ENCODE results near the gene SLC19A2. TPM values are rescaled to one million over a fixed set of nuclear protein-coding genes. Genes with fewer than 3 reads are reported as not detected.

SLC19A2 gene
- total RNA-seq, 1 experiment from 2014 or later, result 12.8 TPM

- Mint-ChIP-seq H3K36me3 (ENCODE audit: insufficient read depth in 1 of 3, low read depth in 3 of 3) (no peaks in the 10 kb centered on the region), H3K27ac (no peak overlapping the region), H3K9me3 (no peaks in the 10 kb centered on the region), H3K4me3 (no peak overlapping the region), H3K4me1 (peaks cover 0 to 7% of the 10 kb centered on the region in 2 experiments; a peak in 1 of 4 replicates), H3K27me3 (ENCODE audit: low read depth) (no peaks in the 10 kb centered on the region)
- H3K27ac ChIP-seq (ENCODE audit: insufficient read length, low read depth, low read length), result no peak overlapping the region
- H4K20me1 ChIP-seq (ENCODE audit: control insufficient read depth, insufficient read depth, insufficient read length), result no peaks in the 10 kb centered on the region
- no peaks in the 10 kb centered on the region for H3K9me3 ChIP-seq (ENCODE audit: control insufficient read depth, low read depth, low read length)
- no peak overlapping the region for H4K5ac ChIP-seq (ENCODE audit: insufficient read length, low read depth, low read length)
- TF ChIP-seq CTCF (conservative IDR thresholded peaks at IDR 0.05), result no peak
- no peak overlapping the region for H2BK5ac ChIP-seq (ENCODE audit: insufficient read length, low read length)
- H2AFZ ChIP-seq (ENCODE audit: low read length), result no peak overlapping the region
- H2BK15ac ChIP-seq (ENCODE audit: low read depth, low read length), result no peak overlapping the region
- no peaks in the 10 kb centered on the region for H3K27me3 ChIP-seq (ENCODE audit: insufficient read depth, low read length)
- no peak overlapping the region for H4K8ac ChIP-seq (replicated peaks; ENCODE audit: insufficient read length, low read depth, low read length)
- no peak overlapping the region for H3K18ac ChIP-seq (ENCODE audit: insufficient read length, low read depth, low read length)
- no peaks in the 10 kb centered on the region for H3K79me2 ChIP-seq (ENCODE audit: insufficient read depth, low read length)
- no peak overlapping the region for H2AK5ac ChIP-seq (ENCODE audit: insufficient read length, low read length)
- WGBS (ENCODE audit: extremely low coverage, insufficient read length, low lambda C conversion rate), result no CpG with 5 or more reads among the region's 2 CpGs
- H2BK20ac ChIP-seq (ENCODE audit: low read depth, low read length, poor library complexity, severe bottlenecking), result no peak overlapping the region
- H2BK120ac ChIP-seq (ENCODE audit: low read depth, low read length, poor library complexity, severe bottlenecking), result no peak overlapping the region
- no peak overlapping the region for H3K23ac ChIP-seq (ENCODE audit: insufficient read length, low read depth, low read length)
- no peak overlapping the region for H2BK12ac ChIP-seq (ENCODE audit: insufficient read length, low read depth, low read length)
- H3K4me2 ChIP-seq (ENCODE audit: insufficient read depth, insufficient read length, low read length), result no peak overlapping the region
- H3K79me1 ChIP-seq (ENCODE audit: insufficient read depth, low read depth, low read length, poor library complexity, severe bottlenecking), result no peaks in the 10 kb centered on the region
- no peak overlapping the region for H3K56ac ChIP-seq (ENCODE audit: insufficient read length, low read depth, low read length)
- H3K4me1 ChIP-seq (ENCODE audit: insufficient read depth, low read length), result no peaks in the 10 kb centered on the region
- no peak for DNase-seq
- no peak overlapping the region for H4K91ac ChIP-seq (ENCODE audit: insufficient read length, low read depth, low read length)
- no peak overlapping the region for H3K4ac ChIP-seq (ENCODE audit: low read depth, low read length)
- no peak overlapping the region for H3K9ac ChIP-seq (ENCODE audit: extremely low read depth, insufficient read length, low read length)
- H3K23me2 ChIP-seq (ENCODE audit: insufficient read length, low read depth, low read length, poor library complexity, severe bottlenecking), result no peaks in the 10 kb centered on the region
- no peak overlapping the region for H3T11ph ChIP-seq (ENCODE audit: low read length)
- H3K14ac ChIP-seq (ENCODE audit: insufficient read depth, low read length), result no peak overlapping the region
Measured at GRCh38 chr1:169514566-169515270, 29.0 kb upstream of the SLC19A2 start.

Measured in H9 (cell line).